Endothelial cell of umbilical vein (primary cell): Measurements from ENCODE around the gene ALX3. TPM values are rescaled to one million over a fixed set of nuclear protein-coding genes. Genes with fewer than 3 reads are reported as not detected.

Experiments used
- BruUV-seq: library from RNA; stranded (reverse); fragments of 400-500 nt; replicated peaks from 2 replicates; lab custom pipeline; 2021; lab: Mats Ljungman, UMichigan
- CTCF ChIA-PET: fragments of 300-600, 350-600 bp; sonication (Branson Sonifier 250); formaldehyde crosslinking; loops from one replicate; lab custom pipeline; 2021; ENCODE audit warnings: antibody characterized with exemption, inconsistent platforms; lab: Charles Lee
- POLR2A ChIA-PET: fragments of 300-600, 350-600 bp; sonication (Branson Sonifier 250); formaldehyde crosslinking; loops from one replicate; lab custom pipeline; 2021; ENCODE audit warnings: antibody characterized with exemption, inconsistent platforms; lab: Charles Lee
- DNase-seq: peaks from one replicate; pipeline ENCODE4 v3.0.0-alpha.2; 2011; ENCODE audit warnings: low read depth, low spot score
- FAIRE-seq: peaks from 2 replicates; lab custom pipeline; 2011; peaks lifted over from hg19 to GRCh38; lab: Jason Lieb, UNC
- H2AFZ ChIP-seq: 2 replicates; pipeline ENCODE4 v1.6.0; 2012; ENCODE audit warnings: low read depth, low read length, control low read depth, inconsistent platforms
- H3K27ac ChIP-seq: 2 replicates; pipeline ENCODE4 v1.5.1; 2011; ENCODE audit warnings: low read depth, mild to moderate bottlenecking, control low read depth, low read length, moderate library complexity; ENCODE audit not compliant: insufficient read depth
- H3K27me3 ChIP-seq, 2 experiments: 2 replicates each; pipeline versions ENCODE4 v1.6.0 to v1.6.1; 2011; ENCODE audit warnings: low read length in 2 of 2, mixed read lengths in 1 of 2; ENCODE audit not compliant: control insufficient read depth in 2 of 2, insufficient read depth in 2 of 2
- H3K36me3 ChIP-seq, 2 experiments: 2 replicates in 1 of 2; 3 replicates in 1 of 2; pipeline ENCODE4 v1.5.1; 2011; ENCODE audit warnings: low read length in 2 of 2, mild to moderate bottlenecking in 1 of 2, moderate library complexity in 1 of 2; ENCODE audit not compliant: control insufficient read depth in 2 of 2, insufficient read depth in 2 of 2; ENCODE audit errors: extremely low read depth in 1 of 2
- H3K4me1 ChIP-seq: 3 replicates; pipeline ENCODE4 v1.5.1; 2011; ENCODE audit warnings: mild to moderate bottlenecking, low read length; ENCODE audit not compliant: control insufficient read depth, insufficient read depth; ENCODE audit errors: extremely low read depth
- H3K4me2 ChIP-seq: 2 replicates; pipeline ENCODE4 v1.6.1; 2011; ENCODE audit warnings: low read length, control low read depth, mixed read lengths; ENCODE audit not compliant: insufficient read depth
- H3K4me3 ChIP-seq, 3 experiments: fragments of 200-600 bp in 1 of 3; sonication (generic), shearing (Covaris generic) in 1 of 3; replicated peaks in 1 of 3; 2 replicates each; pipeline ENCODE4 v1.5.1; 2011 to 2016; ENCODE audit warnings: control low read depth in 3 of 3, low read length in 3 of 3, mild to moderate bottlenecking in 2 of 3, inconsistent platforms in 1 of 3, low read depth in 1 of 3, moderate library complexity in 1 of 3; ENCODE audit not compliant: insufficient read depth in 1 of 3
- H3K79me2 ChIP-seq: 2 replicates; pipeline ENCODE4 v1.6.0; 2012; ENCODE audit warnings: low read length, inconsistent platforms; ENCODE audit not compliant: control insufficient read depth, insufficient read depth
- H3K9ac ChIP-seq: replicated peaks from 2 replicates; pipeline ENCODE3; 2011; ENCODE audit warnings: low read length, control low read depth; ENCODE audit not compliant: insufficient read depth; ENCODE audit errors: extremely low read depth
- H3K9me1 ChIP-seq: replicated peaks from 3 replicates; pipeline ENCODE4 v1.6.0; 2011; ENCODE audit warnings: mild to moderate bottlenecking, low read length; ENCODE audit not compliant: control insufficient read depth, insufficient read depth; ENCODE audit errors: extremely low read depth
- H3K9me3 ChIP-seq: replicated peaks from 2 replicates; pipeline ENCODE4 v1.5.1; 2012; ENCODE audit warnings: low read length, inconsistent platforms; ENCODE audit not compliant: control insufficient read depth, insufficient read depth
- H4K20me1 ChIP-seq: replicated peaks from 2 replicates; pipeline ENCODE3; 2011; ENCODE audit warnings: mild to moderate bottlenecking, low read length; ENCODE audit not compliant: control insufficient read depth, insufficient read depth; ENCODE audit errors: extremely low read depth
- EZH2 ChIP-seq: IDR thresholded peaks from 2 replicates; pipeline ENCODE4 v1.6.1; 2012; ENCODE audit warnings: borderline replicate concordance, low read depth, mild to moderate bottlenecking, moderate library complexity, low read length, inconsistent platforms; ENCODE audit not compliant: severe bottlenecking
- FOS ChIP-seq: IDR thresholded peaks from 2 replicates; pipeline ENCODE4 v1.6.1; 2011; ENCODE audit warnings: mild to moderate bottlenecking, low read length, moderate library complexity, borderline replicate concordance; ENCODE audit not compliant: insufficient read depth
- GATA2 ChIP-seq: IDR thresholded peaks from 2 replicates; pipeline ENCODE4 v1.7.0; 2011; ENCODE audit warnings: low read depth, mild to moderate bottlenecking, moderate library complexity, mixed read lengths, low read length; ENCODE audit not compliant: insufficient read length, insufficient read depth
- JUN ChIP-seq: IDR thresholded peaks from 2 replicates; pipeline ENCODE4 v1.6.1; 2011; ENCODE audit warnings: borderline replicate concordance, low read depth; ENCODE audit not compliant: insufficient read length, insufficient read depth
- dilution Hi-C: fragments of 300-500 bp; cut with MboI; formaldehyde crosslinking; loops from one replicate; pipeline ENCODE4 v1.15.0; 2019; ENCODE audit warnings: low sequenced_read_pairs; ENCODE audit not compliant: extremely low pct_ligation_motif_present
- intact Hi-C: fragments of 100-400 bp; cut with micrococcal nuclease; formaldehyde crosslinking; loops from one replicate; pipeline ENCODE4 v1.10.0; 2022
- polyA plus RNA-seq, 4 experiments: library from polyadenylated mRNA; depleted of rRNA in 3 of 4; stranded (reverse) in 3 of 4; unstranded in 1 of 4; fragments of >200 nt; gene quantifications; 2 replicates each; pipeline versions ENCODE4 v1.2.1 to v1.2.3, GENCODE V29; 2011 to 2012; ENCODE audit warnings: missing spikeins in 1 of 4
- total RNA-seq: library from RNA; stranded (reverse); gene quantifications from 2 replicates; pipeline ENCODE4 v1.2.3, GENCODE V29; 2021
- TF ChIP-seq, protein P1 (sequence below), 2 donors: IDR thresholded peaks; 1 replicate in 1 of 2; 2 replicates in 1 of 2; pipeline ENCODE4 v1.5.1; 2011; ENCODE audit warnings: low read length in 2 of 2, mild to moderate bottlenecking in 2 of 2, moderate library complexity in 2 of 2, control low read depth in 1 of 2, inconsistent platforms in 1 of 2, low read depth in 1 of 2; ENCODE audit not compliant: insufficient read depth in 1 of 2; ENCODE audit errors: extremely low read depth in 1 of 2

The ALX3 gene
- total and polyA plus RNA-seq, 2 donors (not counting 3 experiments of a cell fraction or from before 2014, with no cell fraction given) = not detected

DNA sequence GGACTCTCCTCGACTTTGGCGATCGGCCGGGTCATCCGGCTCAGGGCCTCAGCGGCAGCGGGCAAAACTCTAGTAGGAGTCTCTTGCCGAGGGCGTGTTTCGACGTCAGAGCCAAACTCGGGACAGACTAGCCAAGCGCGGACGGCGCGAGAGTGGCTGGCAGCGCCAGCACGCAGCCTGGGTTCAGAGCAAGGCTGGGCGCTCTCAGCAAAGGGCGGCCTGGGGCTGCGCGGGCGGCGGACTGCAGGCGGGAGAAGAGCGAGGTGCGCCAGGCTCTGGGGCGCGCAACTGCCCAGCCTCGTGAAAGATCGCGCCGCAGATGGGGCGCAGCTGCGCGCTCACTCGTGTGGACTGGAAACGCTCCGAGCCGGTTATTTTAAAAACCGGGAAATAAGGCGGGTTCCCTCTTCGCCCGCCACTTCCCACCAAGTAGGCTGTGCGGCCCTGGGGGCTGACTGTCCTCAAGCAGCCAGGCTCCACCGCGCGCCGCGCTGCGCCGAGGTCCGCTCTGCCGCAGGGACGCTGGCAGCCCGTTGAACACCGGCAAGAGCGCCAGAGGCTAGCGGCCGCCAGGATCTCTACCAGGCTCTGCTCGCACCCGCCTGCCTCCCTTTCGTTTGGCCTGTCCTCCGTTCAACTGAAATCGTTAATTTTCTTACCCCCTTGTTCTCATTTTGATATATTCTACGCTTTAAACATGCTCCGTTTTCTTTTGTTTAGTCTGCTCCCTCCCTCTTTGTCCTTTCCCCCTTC is 2.4 kb downstream of the ALX3 start:
- POLR2A ChIA-PET = no interaction called here
- Histone ChIP-seq H3K9me1 (no peaks in the 10 kb centered on the region), H3K4me3 (no peak overlapping the region), H3K36me3 (no peaks in the 10 kb centered on the region), H3K4me1 (no peaks in the 10 kb centered on the region), H3K79me2 (no peaks in the 10 kb centered on the region), H4K20me1 (no peaks in the 10 kb centered on the region), H3K27me3 (peaks cover 60 to 72% of the 10 kb centered on the region in 2 experiments), H3K4me2 (no peak overlapping the region), H3K27ac (no peak overlapping the region), H2AFZ (no peak overlapping the region), H3K9me3 (no peaks in the 10 kb centered on the region), H3K9ac (no peak overlapping the region)
- TF ChIP-seq EZH2 (peak; percentile 86), GATA2 (no peak), JUN (no peak), FOS (no peak)
- TF ChIP-seq, protein P1, sequence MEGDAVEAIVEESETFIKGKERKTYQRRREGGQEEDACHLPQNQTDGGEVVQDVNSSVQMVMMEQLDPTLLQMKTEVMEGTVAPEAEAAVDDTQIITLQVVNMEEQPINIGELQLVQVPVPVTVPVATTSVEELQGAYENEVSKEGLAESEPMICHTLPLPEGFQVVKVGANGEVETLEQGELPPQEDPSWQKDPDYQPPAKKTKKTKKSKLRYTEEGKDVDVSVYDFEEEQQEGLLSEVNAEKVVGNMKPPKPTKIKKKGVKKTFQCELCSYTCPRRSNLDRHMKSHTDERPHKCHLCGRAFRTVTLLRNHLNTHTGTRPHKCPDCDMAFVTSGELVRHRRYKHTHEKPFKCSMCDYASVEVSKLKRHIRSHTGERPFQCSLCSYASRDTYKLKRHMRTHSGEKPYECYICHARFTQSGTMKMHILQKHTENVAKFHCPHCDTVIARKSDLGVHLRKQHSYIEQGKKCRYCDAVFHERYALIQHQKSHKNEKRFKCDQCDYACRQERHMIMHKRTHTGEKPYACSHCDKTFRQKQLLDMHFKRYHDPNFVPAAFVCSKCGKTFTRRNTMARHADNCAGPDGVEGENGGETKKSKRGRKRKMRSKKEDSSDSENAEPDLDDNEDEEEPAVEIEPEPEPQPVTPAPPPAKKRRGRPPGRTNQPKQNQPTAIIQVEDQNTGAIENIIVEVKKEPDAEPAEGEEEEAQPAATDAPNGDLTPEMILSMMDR (IDR thresholded peaks at IDR 0.05; ENCODE audit: extremely low read depth in 1 of 2, insufficient read depth in 1 of 2, low read depth in 1 of 2, low read length in 2 of 2) = no peak
- intact Hi-C loops = no loop called here
- FAIRE-seq (no peak), DNase-seq (peak; percentile 16)
- CTCF ChIA-PET = interaction anchor here (1.8 to 3.2 kb wide), 2 partner anchors 15 to 20 kb away, joined by 7 to 14 read pairs; no protein-coding TSS in a partner anchor
- BruUV-seq = no TSS peak
- dilution Hi-C loops = no loop called here
